HG03139 (cell line): ENCODE data around the gene PMFBP1.
A peak's percentile ranks its signal among the peaks of the same experiment; 100 is the strongest.
"Not testable (repeated sequence)": the region's sequence is repeated elsewhere in the genome, so short reads cannot be mapped to it uniquely, and the experiment has no call there.

ENCODE experiments used
- ATAC-seq: cut with Tn5 transposase; IDR thresholded peaks from one replicate; pipeline ENCODE4 v1.9.1; 2021; ENCODE audit not compliant: unreplicated experiment

Gene PMFBP1

DNA sequence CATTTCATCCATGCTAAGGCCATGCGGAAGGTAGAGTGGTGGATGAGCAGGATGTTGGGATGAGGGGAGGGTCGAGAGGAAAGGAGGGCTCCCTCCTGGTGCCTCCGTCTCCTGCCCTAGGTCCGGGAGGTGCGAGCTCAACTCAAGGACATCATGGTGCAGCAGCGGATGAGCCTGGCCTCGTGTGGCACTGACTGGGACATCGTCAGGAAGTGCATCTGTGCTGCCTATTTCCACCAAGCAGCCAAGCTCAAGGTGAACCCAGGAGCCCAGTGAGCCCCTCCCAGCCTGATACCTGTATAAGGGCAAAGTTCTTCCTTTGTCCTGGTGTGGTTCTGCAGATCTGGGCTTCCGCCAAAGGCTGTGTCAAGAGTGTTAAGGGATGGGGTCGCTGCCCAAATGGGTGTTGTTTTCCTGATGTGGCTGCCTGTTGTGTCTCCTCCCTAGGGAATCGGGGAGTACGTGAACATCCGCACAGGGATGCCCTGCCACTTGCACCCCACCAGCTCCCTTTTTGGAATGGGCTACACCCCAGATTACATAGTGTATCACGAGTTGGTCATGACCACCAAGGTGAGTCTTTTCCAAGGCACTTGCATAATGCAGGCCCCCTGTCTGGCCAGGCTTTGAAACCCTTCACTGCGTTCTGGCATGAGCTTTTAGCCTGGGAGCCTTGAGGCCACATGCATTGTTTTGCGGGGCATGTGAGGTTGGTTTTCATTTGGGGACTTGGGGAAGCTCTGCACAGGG lies 63.4 kb downstream of the PMFBP1 start:
- no peak for ATAC-seq

DNA sequence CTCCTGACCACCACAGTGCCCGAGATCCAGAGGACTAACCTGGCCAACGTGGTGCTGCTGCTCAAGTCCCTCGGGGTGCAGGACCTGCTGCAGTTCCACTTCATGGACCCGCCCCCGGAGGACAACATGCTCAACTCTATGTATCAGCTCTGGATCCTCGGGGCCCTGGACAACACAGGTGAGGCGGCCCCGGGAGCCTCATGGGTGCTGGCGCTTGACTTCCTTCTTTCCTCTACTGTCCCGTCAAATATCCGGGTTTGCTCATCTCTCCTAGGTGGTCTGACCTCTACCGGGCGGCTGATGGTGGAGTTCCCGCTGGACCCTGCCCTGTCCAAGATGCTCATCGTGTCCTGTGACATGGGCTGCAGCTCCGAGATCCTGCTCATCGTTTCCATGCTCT lies 64.6 kb downstream of the PMFBP1 start:
- ATAC-seq = no peak

DNA sequence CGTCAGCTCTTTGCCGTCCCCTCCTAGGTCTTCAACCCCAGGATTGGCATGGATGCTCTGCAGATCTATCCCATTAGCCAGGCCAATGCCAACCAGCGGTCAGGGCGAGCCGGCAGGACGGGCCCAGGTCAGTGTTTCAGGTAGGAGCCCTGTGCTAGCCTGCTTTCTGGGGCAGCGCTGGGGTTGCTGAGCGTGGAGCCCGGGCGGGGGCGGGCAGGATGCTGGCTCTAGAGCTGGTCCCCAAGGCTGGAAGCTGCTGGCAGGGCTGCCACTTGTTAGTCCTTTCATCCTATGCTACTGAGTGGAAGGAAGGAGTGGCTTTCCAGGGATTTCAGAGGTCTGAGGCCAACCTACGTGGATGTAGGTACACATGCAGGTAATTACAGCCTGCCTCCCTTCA lies 66.0 kb downstream of the PMFBP1 start:
- ATAC-seq = no peak

DNA sequence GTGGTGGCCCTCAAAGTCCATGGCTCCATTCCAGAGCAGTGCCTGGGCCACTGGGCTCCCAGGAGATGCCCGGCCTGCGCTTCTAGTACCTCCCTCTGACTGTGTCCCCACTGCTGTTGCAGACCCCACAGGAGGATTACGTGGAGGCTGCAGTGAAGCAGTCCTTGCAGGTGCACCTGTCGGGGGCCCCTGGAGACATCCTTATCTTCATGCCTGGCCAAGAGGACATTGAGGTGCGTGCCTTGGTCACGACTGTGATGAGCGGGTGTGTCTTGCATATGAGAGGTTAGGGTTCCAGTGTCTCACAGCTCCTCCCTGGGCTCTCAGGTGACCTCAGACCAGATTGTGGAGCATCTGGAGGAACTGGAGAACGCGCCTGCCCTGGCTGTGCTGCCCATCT lies 67.0 kb downstream of the PMFBP1 start:
- ATAC-seq = no peak

DNA sequence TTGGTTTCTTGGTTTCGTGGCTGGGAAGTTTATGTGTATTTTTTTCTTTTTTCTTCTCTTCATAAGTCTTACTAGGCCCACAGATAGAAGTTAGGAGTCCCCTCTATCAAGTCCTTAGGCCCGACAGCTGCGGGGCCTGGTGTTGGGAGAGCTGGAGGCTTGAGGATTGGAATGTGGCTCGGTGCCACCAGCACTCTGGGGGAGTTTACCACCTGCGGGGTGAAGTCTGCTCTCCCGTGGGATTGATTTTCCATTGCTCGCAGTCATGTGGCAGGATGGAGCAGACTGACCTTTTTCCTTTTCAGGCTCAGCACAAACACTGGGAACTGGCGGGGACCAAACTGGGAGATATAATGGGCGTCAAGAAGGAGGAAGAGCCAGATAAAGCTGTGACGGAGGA lies 70.8 kb downstream of the PMFBP1 start:
- no peak for ATAC-seq

DNA sequence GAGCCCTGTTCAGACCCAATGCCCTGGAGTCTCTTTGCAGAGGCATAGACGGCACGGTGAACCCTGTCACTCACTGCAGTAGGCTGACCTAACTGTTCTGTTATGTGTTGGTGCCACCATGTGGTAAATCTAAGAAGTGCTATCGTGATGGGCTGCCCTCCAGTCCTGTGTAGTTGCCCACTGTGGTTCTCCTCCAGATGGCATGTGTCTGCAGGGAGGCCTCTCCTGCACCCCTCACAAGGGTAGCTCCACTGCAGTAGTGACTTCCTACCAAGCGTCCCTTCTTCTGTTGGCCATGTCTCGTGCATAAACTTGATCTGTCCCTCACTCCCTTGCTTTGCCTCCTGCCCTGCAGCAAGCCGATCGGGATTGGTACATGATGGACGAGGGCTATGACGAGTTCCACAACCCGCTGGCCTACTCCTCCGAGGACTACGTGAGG lies 72.6 kb downstream of the PMFBP1 start:
- no peak for ATAC-seq

DNA sequence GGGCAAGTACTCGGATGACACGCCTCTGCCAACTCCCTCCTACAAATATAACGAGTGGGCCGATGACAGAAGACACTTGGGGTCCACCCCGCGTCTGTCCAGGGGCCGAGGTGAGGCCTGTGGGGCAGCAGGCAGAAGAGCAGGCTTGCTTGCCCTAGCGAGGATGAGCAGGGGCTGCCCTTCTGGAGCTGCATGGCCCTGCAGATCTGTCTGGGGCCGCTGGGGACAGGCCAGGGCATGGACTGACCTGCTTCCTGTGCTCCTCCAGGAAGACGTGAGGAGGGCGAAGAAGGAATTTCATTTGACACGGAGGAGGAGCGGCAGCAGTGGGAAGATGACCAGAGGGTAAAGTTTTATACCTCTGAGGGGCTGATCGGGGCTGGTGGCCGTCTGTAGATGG lies 73.0 kb downstream of the PMFBP1 start:
- ATAC-seq = no peak

DNA sequence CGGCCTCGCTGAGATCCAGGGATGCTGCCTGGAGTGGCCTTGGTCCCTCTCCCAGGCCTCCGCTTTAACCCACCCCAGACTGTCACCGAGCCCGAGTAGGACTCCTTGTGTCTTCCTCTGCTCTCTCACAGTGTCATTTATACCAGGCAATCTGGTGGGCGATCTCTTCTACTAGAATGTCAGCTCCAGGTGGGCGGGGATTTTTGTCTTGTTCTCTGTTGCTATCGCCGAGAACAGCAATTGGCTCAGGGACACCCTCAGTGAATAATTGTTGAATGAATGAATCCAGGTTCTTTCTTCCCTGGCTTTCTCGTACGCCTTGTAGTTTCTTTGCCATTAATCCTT lies 77.7 kb downstream of the PMFBP1 start:
- ATAC-seq = no peak

DNA sequence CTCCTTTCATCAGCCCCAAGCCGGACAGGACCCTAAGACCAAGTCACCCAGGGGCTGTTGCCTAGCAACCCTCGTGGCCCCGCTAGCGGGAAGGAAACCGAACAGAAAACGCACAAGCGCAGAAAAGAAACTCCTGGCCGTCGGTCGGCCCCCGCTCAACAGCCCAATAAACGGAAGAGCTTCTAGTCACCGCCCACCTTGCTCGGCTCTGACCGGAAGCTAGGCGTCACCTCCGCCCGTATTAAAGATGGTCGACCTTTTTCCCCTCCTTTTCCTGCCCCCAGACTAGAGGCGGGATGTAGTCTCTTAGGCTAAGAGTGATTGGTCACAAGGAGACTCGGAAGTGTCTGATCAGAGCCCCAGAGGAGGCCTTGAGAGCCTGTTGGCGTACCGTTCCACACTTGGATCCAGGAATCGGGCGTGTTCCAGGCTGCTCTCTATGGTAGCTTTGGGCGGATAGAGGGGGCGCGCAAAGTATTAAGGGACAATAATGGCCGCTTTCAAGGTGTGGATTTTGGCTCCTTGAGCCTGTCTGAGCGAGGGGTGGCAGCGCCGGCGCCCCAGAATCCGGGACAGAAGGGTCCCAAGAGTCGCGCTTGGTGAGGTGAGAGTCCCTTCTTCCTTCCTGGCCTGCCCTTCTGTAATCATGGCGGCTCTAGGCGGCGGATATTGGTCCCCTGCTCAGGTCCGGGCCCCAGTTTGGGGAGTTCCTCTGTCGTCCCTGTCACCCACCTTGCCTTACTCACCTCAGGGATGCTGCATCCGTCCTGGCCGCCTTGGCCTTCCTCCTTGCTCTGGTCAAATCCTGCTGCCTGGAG lies 78.3 kb downstream of the PMFBP1 start, which contains the start of the genes DHX38 and TXNL4B:
Gene DHX38 (plus strand): TSS at position 400 of the 818 bp plus-strand sequence. CDS start 2,311 bp downstream, outside the sequence.
Gene TXNL4B (minus strand): TSS at position 173 of the 818 bp plus-strand sequence. CDS start 2,871 bp downstream, outside the sequence.
- peak; percentile 97 for ATAC-seq

DNA sequence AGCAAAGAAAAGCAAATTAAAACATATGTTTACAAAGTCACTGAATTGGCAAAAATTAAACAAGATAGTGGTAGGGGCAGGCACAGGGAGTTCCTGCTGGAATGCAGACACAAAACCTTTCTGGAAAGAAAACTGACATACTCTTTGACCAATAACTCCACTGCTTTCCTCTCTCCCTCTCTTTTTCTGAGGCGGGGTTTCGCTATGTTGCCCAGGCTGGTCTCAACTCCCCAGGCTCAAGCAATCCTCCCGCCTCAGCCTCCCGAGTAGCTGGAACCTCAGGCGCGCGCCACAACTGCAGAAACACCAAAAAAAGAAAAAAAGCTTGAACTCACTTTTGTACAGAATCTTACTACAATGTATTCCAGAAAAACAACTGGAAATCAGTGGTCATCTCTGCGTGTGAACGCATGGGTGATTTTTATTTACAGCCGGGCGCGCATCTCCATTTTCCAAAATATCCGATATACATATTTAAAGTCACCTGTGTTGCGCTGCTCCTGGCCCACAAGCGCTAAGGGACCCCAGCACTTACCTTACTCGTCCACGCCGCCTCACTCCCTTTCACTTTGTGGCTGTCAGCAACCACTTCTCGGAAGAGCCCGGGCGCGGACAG lies 79.0 kb downstream of the PMFBP1 start:
- no peak for ATAC-seq

DNA sequence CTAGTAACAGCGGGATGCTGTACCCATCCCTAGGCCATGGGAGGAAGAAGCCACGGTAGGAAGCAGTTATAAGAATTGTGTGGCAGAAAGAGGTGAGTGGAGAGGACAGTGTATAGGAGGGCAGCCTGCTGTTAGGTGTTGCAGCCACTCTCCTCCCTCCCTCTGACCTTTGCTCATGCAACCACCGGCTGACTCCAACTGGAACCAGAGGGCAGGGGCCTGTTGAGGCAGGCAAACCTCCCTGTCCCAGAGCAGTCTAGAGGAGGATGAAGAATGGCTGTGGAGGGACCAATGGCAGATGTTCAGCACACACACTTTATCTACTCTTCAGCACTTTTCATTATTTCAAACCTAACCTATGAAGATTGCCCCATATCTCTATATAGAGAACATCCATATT lies 80.7 kb downstream of the PMFBP1 start:
- ATAC-seq = no peak

DNA sequence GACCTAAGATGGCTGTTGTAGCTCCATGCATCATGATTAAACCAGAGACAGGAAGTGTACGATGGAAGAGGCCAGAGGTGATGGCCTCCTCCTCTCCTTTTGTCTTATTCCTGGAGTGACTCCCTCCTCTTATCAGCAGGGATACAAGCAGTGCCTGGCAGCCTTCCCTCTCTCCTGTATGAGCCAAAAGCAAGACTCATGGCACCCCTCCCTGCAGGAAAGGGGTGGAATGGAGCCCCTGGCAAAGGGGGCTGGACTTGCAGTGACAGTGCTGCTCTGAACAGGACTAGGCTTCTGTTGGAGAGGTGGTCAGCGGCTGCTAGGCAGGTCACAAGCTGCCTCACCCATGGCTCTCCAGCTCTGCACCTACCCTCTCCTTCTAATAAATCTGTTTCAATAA lies 87.0 kb downstream of the PMFBP1 start:
- no peak for ATAC-seq

DNA sequence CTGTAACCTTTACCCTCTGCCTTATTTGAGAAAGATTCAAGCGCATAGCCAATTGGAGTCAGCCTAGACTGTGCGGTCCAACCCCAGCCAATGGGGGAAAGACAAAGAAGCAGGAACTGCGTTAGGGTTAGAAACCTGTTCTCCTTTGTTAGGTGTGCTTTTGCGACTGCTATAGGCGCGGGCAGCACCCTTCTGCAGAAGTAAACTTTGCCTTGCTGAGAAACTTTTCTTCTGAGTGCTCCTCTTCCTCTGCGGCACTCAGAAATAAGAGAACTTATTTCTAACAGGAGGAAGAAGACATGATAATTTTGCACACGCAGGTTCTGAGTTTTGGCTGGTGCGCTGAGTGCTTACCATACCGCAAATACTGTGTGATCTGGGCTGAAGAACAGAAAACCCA lies 87.5 kb downstream of the PMFBP1 start:
- ATAC-seq = no peak

DNA sequence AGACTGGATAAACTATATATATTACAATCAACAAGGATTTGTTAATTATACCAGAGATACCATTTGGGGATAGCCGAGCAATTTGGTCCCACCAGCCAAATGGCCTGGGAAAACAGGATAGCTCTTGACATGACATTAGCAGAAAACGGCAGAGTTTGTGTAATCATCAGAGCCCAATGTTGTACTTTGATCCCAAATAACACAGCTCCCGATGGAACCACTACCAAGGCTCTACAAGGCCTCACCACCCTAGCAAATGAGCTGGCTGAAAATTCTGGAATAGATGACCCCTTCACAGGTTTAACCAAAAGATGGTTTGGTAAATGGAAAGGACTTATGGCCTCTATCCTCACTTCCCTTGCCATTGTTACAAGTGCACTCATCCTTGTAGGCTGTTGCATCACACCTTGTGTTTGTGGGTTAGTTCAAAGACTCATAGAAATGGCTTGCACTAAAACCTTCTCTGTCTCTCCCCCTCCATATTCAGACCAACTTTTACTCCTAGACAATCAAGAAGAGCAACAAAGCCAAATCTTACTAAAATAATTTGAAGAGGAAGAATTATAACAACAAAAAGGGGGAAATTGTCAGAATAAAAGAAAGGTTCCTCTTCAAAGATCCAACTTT lies 88.1 kb downstream of the PMFBP1 start:
- ATAC-seq = no peak

DNA sequence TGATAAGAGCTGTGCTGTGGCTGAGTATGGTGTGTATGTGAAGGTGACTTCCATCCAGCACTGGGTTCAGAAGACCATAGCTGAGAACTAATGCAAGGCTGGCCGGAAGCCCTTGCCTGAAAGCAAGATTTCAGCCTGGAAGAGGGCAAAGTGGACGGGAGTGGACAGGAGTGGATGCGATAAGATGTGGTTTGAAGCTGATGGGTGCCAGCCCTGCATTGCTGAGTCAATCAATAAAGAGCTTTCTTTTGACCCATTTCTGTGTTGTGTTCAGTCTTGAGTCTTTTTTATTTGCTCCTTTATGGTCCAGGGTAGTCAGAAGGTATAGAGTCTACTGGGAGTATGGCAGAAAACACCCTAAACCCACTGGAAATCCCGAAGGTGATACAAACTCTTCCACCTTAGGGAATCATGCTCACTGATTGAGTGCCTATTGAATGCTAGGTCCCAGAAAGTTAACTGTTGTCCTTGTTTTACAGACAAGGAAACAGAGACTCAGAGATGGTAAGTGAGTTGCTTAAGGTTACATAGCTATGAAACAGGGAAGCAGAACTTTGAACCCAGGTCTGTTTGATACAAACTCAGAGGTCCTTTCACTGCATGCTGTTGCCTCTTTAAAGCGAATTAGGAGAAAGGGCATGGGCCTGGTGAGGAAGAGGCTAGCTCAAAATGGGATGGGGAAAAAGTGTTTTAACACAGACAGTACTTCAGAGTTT lies 94.8 kb downstream of the PMFBP1 start:
- ATAC-seq = not testable (repeated sequence)

DNA sequence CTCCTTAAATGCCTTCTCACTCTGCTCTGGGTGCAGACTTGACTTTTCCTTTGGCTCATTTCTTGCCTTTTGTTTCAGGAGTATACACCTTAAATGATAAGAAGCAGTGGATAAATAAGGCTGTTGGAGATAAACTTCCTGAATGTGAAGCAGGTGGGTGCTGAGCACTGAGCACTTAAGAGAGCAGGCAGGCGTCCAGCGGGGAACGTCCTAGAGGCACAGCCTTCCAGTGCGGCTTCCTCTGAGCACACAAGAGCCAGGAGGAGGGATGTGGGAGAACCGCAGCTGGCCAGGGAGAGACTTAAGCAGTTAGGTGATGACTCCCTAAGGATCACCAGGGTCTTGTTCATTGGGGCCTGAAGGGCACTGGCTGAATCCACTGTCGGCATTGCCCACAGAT lies 96.9 kb downstream of the PMFBP1 start:
- not testable (repeated sequence) for ATAC-seq

DNA sequence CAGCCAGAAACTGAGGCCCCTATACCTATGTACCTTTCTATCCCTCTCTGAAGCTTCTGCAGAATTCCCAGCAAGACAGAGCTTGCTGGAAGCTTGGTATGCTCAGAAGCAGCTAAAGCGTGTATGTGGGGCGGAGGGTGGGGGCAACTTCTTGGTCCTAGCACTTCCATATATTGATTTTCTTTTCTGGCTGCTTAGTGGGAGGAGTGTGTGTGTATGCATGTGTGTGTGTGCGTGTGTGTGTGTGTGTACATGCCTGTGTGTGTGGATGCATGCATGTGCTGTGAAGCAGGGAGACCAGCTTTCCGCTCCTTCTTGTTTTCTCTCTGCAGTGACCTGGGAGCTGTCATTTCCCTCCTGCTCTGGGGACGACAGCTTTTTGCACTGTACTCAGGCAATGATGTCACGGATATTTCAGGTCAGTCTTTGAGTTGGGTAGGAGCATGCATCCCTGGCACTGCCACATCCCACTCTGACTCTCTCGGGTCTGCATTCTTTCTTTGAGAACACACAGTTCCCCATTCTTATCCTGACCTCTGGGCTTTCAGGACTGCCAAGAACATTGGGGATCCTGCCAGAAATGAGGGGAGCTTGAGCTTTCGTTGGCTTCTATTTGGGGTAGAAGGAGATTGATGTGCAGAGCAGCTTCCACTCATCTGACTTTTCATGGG lies 98.3 kb downstream of the PMFBP1 start:
- no peak for ATAC-seq

DNA sequence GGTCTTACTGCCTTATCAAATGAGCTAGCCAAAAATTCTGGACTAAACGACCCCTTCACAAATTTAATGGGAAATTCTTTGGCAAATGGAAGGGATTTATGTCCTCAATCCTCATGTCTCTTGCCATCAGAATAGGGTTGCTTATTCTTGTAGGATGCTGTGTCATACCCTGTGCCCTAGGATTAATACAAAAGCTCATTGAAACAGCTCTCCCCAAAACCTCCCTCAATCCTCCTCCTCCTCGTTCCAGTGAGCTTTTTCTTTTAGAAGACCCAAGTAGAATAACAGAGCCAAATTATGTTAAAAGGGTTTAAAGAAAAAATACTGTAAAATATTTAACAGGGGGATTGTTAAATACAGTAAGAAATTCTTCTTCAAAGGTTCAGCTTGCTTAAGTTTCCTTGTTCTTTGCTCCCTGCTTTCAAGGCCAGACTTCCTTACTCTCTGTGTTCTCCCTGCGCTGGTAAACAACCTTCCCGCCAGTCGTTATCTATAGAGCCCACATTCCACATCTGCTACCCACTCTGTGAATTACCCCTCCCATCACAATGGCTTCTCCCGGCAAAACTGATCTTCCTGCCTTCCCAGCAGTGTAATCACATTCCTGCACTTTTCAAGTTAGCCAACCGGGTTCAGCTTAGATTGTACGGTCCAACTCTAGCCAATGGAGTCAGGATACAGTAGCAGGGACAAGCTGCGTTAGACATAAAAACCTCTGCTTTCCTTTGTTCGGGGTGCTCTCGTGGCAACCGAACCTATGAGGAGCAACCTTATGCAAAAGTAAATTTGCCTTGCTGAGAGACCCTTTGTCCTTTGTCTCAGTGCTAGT lies 99.2 kb downstream of the PMFBP1 start:
- ATAC-seq = no peak
